GM12864 (cell line): ENCODE data around the gene RUNDC1.

Experiments used
- DNase-seq: peaks from one replicate; pipeline ENCODE4 v3.0.0-alpha.2; 2011; ENCODE audit warnings: low read depth
- H3K4me3 ChIP-seq: 2 replicates; pipeline ENCODE4 v1.5.1; 2011; ENCODE audit warnings: mild to moderate bottlenecking, low read depth, low read length, control low read depth
- CTCF ChIP-seq: IDR thresholded peaks from 2 replicates; pipeline ENCODE4 v1.5.1; 2011; ENCODE audit warnings: low read depth, mild to moderate bottlenecking, moderate library complexity, low read length, control low read depth, inconsistent platforms; ENCODE audit errors: missing control alignments

Gene RUNDC1

GRCh38 chr17:43034894-43035293 lies 54.5 kb downstream of the RUNDC1 start:
- TF ChIP-seq CTCF = no peak
- H3K4me3 ChIP-seq = no peak overlapping the region
- no peak for DNase-seq

- TF ChIP-seq CTCF = no peak
- no peak overlapping the region for H3K4me3 ChIP-seq
- no peak for DNase-seq
Measured at GRCh38 chr17:43039646-43040045, 59.3 kb downstream of the RUNDC1 start.

DNA sequence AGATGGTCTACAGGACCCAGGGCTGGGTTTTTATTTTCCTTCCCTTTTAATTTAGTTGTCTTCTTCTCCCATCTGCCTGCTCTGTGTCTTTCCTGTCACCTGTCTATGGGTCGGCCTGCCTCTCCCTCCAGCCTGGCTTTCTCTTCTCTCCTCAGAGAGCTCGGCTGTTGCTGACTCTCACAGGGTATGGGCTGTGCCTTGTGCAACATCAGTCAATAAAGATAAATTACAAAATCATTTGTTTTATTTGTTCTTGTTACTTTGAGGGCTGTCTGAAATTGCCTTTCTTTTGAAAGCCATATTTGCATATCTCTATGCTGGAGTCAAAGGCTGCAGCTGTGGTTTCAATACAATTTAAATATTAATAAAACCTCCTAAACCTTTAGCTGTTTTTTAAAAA lies 60.3 kb downstream of the RUNDC1 start:
- H3K4me3 ChIP-seq = no peak overlapping the region
- TF ChIP-seq CTCF = no peak
- no peak for DNase-seq

DNA sequence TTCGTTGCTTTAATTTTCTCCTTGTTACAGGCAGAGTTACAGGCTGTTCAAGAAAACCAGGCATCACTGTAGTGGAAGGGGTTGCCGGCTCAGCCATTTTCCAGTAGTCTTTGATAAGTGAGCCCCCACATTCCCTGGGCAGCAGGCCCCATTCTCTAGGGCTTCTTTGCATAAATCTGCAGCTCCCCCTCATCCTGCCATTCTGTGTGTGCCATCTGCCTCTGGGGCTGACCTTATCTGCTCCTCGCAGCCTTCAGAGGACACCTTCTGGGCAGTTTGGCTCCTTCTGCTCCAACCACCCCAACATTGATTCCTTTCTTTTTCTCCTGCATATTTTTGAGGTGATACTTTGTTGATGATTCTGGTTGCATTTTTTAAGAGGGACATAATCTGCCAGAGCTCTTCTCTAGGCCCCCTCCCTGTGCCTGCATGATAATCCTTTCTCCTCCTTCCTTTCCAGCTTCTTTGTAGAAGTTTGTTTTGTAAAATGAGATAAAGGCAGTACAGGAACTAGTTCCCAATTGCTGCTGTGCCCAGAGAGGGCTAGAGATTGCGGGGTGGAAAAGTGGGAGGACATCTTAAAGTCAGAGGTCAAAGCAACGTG lies 61.8 kb downstream of the RUNDC1 start:
- H3K4me3 ChIP-seq = no peak overlapping the region
- no peak for DNase-seq
- TF ChIP-seq CTCF = no peak
